Fibroblast of the aortic adventitia (primary cell): ENCODE measurements around the gene AMPH. TPM values are rescaled to one million over a fixed set of nuclear protein-coding genes. Genes with fewer than 3 reads are reported as not detected.
"Not testable (repeated sequence)": the region's sequence is repeated elsewhere in the genome, so short reads cannot be mapped to it uniquely, and the experiment has no call there.

Source experiments
- DNase-seq: peaks from one replicate; pipeline ENCODE4 v3.0.0-alpha.2; 2010; ENCODE audit warnings: low read depth
- H3K4me3 ChIP-seq: 2 replicates; pipeline ENCODE4 v1.5.1; 2011; ENCODE audit warnings: low read depth, mild to moderate bottlenecking, control low read depth, low read length, moderate library complexity
- total RNA-seq: library from RNA; depleted of rRNA; stranded (reverse); fragments of >200 nt; gene quantifications from 2 replicates; pipeline ENCODE4 v1.2.3, GENCODE V29; 2012; ENCODE audit warnings: low replicate concordance
- TF ChIP-seq, protein P1 (sequence below): IDR thresholded peaks from 2 replicates; pipeline ENCODE4 v1.5.1; 2011; ENCODE audit warnings: mild to moderate bottlenecking, low read length, control low read depth, inconsistent platforms; ENCODE audit not compliant: insufficient read depth

AMPH gene
- total RNA-seq, 1 donor, result 2.4 TPM

DNA sequence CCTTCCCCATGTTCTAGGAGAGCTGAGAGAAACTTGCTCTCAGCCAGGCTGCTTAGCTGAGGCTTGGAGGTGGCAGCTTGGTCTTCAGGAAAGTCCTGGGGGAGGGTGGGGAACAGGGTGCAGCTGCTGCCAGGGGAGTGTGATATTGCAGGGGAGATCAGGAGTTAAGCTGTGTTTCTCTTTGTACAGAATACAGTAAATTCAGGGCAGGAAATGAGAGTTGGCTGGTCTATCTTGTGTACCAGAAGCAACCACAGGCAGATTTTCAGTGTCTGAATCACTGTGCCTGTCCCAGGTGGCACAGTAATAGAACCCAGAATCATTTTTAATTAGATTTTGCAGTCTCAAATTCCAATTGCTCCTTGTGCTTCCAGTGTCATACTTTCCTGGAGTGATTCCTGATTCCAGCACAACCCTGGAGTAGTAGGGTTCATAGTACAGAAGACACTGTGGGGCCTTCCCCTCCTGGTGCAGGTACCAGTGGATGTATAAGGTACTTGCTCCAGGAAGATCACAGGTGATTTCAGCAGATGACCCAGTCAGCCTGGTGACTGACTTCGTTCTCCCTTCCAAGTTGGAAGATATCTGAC lies 263.8 kb downstream of the AMPH start:
- TF ChIP-seq, protein P1, sequence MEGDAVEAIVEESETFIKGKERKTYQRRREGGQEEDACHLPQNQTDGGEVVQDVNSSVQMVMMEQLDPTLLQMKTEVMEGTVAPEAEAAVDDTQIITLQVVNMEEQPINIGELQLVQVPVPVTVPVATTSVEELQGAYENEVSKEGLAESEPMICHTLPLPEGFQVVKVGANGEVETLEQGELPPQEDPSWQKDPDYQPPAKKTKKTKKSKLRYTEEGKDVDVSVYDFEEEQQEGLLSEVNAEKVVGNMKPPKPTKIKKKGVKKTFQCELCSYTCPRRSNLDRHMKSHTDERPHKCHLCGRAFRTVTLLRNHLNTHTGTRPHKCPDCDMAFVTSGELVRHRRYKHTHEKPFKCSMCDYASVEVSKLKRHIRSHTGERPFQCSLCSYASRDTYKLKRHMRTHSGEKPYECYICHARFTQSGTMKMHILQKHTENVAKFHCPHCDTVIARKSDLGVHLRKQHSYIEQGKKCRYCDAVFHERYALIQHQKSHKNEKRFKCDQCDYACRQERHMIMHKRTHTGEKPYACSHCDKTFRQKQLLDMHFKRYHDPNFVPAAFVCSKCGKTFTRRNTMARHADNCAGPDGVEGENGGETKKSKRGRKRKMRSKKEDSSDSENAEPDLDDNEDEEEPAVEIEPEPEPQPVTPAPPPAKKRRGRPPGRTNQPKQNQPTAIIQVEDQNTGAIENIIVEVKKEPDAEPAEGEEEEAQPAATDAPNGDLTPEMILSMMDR, result no peak
- no peak for DNase-seq
- no peak overlapping the region for H3K4me3 ChIP-seq

- DNase-seq, H3K4me3 ChIP-seq: not testable (repeated sequence)
- TF ChIP-seq, protein P1, result peak; percentile 47
These were observed 267.8 kb downstream of the AMPH start for GRCh38 chr7:38363379-38363778.

DNA sequence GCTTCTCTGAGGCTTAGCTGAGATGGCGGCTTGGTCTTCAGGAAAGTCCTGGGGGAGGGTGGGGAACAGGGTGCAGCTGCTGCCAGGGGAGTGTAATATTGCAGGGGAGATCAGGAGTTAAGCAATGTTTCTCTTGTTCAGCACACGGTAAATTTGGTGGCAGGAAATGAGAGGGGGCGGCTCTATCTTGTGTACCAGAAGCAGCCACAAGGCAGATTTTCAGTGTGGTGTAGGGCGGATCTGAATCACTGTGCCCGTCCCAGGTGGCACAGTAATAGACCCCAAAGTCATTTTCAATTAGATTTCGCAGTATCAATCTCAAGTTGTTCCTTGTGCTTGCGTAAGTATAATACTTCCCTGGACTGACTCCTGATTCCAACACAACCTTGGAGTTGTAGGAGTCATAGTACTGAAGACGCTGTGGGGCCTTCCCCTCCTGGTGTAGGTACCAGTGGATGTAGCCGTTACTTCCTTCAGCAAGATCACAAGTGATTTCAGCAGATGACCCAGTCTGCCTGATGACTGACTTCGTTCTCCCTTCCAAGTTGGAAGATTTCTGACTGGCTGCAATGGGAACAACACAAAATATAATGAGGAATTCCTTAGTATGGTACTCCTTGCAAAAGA lies 268.4 kb downstream of the AMPH start:
- H3K4me3 ChIP-seq, DNase-seq: not testable (repeated sequence)

- DNase-seq, result no peak
- no peak overlapping the region for H3K4me3 ChIP-seq
- TF ChIP-seq, protein P1, result no peak
These were observed 270.4 kb downstream of the AMPH start for GRCh38 chr7:38360776-38361175.

- DNase-seq, H3K4me3 ChIP-seq: not testable (repeated sequence)
- TF ChIP-seq, protein P1, result peak; percentile 28
These were observed 272.0 kb downstream of the AMPH start for GRCh38 chr7:38359071-38359601.

DNA sequence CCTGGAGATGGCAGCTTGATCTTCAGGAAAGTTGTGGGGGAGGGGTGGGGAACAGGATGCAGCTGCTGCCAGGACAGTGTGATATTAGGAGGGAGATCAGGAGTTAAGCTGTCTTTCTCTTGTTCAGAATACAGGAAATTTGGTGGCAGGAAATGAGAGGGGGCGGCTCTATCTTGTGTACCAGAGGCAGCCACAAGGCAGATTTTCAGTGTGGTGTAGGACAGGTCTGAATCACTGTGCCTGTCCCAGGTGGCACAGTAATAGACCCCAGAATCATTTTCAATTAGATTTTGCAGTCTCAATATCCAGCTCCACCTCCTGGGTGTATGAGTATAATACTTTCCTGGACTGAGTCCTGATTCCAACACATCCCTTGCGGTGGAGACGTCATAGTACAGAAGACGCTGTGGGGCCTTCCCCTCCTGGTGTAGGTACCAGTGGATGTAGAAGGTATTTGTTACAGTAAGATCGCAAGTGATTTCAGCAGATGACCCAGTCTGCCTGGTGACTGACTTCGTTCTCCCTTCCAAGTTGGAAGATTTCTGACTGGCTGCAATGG lies 272.8 kb downstream of the AMPH start:
- not testable (repeated sequence) for H3K4me3 ChIP-seq, DNase-seq

- not testable (repeated sequence) for H3K4me3 ChIP-seq
- peak; percentile 44 for DNase-seq
These were observed 276.8 kb downstream of the AMPH start for GRCh38 chr7:38354271-38354851.

DNA sequence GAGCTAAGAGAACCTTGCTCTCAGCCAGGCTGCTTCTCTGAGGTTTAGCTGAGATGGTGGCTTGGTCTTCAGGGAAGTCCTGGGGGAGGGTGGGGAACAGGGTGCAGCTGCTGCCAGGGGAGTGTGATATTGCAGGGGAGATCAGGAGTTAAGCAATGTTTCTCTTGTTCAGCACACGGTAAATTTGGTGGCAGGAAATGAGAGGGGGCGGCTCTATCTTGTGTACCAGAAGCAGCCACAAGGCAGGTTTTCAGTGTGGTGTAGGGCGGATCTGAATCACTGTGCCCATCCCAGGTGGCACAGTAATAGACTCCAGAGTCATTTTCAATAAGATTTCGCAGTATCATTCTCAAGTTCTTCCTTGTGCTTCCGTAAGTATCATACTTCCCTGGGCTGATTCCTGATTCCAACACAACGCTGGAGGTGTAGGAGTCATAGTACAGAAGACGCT lies 277.7 kb downstream of the AMPH start:
- not testable (repeated sequence) for DNase-seq

More at GRCh38 chr7:38354271-38354851, 276.8 kb downstream of the AMPH start:
- TF ChIP-seq, protein P1, result peak; percentile 82

More for the DNA sequence above, 277.7 kb downstream of the AMPH start:
- not testable (repeated sequence) for H3K4me3 ChIP-seq
